SKM-1 treated with dmso at 0.1 percent for 144 hours (cell line): ENCODE measurements around the gene GSPT2.
"Not testable (repeated sequence)": the region's sequence is repeated elsewhere in the genome, so short reads cannot be mapped to it uniquely, and the experiment has no call there.

Source experiments
- DNase-seq: peaks from one replicate; lab custom pipeline; 2025; ENCODE audit not compliant: unreplicated experiment; lab: John Stamatoyannopoulos, UW

Gene GSPT2

GRCh38 chrX:51743179-51743957 is at the start of gene GSPT2:
TSS of gene GSPT2 (plus strand) at chrX:51743442. CDS start at chrX:51743627, 185 bp downstream.
- no peak for DNase-seq

- no peak for DNase-seq
These were observed 49.0 kb upstream of the GSPT2 start for GRCh38 chrX:51694254-51694653.

GRCh38 chrX:51697397-51697796 is 45.8 kb upstream of the GSPT2 start:
- DNase-seq, result no peak

DNA sequence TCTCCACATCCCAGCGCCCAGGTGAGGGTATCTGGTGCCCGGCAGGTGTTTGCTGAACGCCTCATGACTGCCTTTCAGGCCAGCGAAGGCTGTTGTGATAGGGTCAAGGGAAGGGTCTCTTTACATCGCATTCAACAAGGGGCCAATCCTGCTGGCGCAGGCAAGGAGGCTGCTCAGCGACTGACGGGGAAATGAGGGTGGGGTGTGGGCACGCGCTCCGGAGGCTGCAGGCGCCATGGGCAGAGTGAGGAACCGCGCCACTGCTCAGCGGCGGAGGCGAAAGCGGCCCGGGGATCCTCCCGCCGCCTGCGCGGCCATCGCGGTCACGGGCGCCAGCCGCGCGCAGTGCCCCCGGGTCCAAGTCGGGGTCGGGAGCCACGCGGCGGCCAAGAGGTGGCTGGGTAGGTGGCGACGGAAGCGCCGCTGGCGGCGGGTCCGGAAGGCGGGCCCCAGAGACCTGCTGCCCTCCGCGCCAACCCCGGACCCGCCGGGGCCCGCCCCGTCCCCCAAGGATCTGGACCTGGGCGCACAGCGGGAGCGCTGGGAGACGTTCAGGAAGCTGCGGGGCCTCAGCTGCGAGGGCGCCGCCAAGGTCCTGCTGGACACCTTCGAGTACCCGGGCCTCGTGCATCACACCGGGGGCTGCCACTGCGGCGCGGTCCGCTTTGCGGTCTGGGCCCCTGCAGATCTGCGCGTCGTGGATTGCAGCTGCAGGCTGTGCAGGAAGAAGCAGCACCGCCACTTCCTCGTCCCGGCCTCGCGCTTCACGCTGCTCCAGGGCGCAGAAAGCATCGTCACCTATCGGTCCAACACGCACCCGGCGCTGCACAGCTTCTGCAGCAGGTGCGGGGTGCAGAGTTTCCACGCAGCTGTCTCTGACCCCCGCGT is 32.7 kb upstream of the GSPT2 start, which contains the start of gene CENPVL1:
CENPVL1 (plus strand) TSS at position 236 of the 888 bp plus-strand sequence; CDS start at position 236, 0 bp downstream.
- DNase-seq, result not testable (repeated sequence)

DNA sequence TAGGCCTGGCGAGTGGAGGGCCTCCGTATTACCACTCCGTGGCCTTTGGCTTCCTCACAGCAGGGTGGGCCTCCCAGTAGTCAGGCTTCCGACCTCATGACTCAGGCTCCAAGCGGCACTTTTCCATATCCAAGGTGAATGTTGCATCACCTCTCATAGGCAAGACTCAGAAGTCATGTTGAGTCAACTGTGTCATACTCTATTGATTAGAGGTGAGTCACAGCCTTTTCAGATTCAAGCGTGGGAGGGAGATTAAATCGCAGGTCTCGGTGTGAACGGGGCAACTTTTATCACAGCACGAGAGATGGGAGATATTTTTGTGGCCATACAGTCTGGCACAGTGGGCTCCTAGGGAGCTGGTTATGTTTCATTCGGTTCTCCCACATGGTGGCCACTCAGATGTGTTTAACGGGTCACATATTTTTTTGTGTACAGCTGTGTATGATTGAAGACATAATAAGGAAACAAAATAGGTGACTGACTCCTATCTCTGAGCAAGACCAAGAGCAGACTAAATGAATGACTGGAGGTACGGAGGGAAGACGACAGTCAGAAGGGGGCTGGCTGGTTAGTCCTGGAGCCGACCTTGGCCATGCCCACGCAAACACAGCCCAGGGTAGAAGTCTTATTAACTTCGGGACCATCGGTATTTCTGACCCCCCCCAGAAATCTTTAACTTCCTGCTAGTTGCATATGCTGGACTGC is 30.1 kb upstream of the GSPT2 start:
- not testable (repeated sequence) for DNase-seq

DNA sequence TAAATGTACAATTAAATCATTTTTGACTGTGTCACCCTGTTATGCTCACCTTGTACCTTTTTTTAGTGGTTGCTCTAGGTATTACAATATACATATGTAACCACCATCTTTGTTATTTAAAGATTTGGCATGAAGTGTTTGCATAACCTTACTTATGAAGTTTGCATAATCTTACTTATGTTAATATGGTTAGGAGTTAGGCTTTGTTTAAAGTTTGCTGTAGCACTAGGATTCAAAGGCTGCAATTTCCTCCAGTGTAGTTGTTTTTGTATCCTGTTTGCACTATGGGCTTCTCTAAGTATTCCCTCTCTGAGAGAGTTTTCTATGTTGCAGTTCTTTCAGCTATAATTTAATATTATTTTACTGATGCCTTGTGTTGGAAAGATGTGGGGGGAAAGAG is 15.0 kb upstream of the GSPT2 start:
- no peak for DNase-seq

- peak; percentile 2 for DNase-seq
These were observed 6.2 kb upstream of the GSPT2 start for GRCh38 chrX:51737091-51737490.

- no peak for DNase-seq
These were observed 656 bp upstream of the GSPT2 start for GRCh38 chrX:51742586-51742985.

- DNase-seq, result no peak
These were observed 4.4 kb downstream of the GSPT2 start for GRCh38 chrX:51747671-51748070.

DNA sequence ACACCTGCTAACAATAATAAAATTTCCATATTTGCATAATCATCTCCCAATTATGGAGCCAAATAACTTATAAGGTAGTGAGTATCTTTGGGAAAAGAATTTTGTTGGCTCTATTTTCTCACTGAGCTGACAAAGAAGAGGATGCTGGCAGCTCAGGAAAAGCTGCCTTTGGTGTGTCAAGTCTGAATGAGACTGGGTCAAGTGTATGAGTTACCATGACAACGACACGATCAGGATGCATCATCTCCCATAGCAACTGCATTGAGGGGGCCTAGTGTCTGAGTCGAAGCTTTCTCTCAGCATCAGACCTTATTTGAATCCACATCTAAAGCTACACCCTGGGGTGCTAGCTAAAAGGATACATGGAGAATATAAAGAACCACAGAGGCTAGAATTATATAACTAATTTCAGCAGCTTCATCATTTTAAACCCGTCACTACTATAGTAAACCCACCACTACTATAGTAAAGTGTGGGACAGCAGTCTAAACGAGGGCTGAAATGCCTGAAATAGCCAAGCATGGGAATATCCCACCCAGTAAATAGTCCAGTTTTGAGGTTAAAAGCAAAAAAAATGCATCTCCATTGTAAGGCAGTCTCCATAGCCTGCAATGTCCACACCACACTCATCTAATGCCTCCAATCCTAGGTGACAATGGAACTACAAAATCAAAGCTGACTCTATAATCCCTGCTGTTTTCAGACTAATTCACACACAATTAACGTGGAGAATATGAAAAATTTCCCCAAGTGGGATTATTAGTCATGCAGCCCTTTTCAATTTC is 16.0 kb downstream of the GSPT2 start:
- DNase-seq, result no peak

DNA sequence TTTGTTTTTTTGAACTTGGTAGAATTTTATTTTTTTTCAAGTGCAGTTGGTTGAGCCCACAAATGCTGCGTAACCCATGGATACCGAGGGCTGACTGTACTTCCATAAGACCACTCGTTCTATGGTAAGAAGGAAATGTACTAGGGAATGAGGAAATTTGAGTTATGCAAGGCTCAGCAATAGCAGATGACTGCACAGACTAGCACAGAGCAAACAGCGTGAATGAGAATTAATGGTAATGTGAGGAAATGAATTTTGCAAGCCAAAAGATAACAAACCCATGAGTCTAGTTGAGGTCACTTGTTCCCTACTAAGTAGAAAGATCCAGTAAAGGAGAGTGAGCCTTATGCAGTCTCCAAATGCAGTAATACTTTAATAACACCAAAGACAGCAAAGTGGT is 17.4 kb downstream of the GSPT2 start:
- DNase-seq, result peak; percentile 1

GRCh38 chrX:51766546-51766945 is 23.3 kb downstream of the GSPT2 start:
- DNase-seq, result no peak

GRCh38 chrX:51776851-51777250 is 33.6 kb downstream of the GSPT2 start:
- DNase-seq, result no peak

DNA sequence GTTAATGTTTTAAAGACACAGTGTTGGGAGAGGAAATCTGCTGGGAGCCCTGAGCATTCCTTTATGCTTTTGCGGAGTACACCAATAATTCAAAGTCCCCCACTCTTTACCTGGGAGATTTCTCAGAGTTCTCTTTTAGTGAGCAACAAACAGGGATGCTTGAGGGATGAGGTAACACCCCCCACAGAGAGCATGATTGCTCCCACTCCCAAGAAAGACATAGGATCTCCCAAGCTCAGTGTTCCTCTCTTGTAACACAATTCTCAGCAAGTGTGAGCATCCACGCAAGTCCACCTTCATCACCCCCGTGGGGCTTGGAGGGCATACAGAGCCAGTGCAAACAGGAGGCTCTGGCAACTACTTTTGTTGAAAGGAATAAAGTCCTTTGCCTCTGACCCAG is 36.1 kb downstream of the GSPT2 start:
- DNase-seq, result no peak

DNA sequence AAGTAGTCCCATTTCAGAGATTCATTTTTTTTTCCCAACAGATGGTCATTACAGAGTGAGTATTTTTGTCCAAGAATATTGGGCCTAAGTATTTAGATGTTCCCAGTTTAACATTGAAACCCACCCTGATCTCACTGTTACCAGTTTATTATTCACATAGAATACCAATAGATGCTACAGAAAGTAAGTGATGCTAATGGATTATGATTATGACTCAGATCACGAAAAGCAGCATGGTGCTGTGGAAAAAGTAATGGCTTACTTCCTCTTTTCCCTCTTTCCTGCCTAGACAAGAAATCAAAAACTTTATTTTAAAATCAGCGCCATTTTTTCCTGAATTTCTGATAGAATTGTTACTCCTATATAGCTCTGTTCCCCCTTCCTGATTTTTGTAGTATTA is 51.9 kb downstream of the GSPT2 start:
- DNase-seq, result no peak
